Inflammatory macrophage treated with lipopolysaccharide for 1 hour (primary cell): ENCODE results near the gene SPG7.
"Not testable (repeated sequence)": the region's sequence is repeated elsewhere in the genome, so short reads cannot be mapped to it uniquely, and the experiment has no call there.

Source experiments
- DNase-seq, 2 donors: peaks; one replicate each; pipeline ENCODE4 v3.0.0-alpha.2; 2020 to 2022

The SPG7 gene

DNA sequence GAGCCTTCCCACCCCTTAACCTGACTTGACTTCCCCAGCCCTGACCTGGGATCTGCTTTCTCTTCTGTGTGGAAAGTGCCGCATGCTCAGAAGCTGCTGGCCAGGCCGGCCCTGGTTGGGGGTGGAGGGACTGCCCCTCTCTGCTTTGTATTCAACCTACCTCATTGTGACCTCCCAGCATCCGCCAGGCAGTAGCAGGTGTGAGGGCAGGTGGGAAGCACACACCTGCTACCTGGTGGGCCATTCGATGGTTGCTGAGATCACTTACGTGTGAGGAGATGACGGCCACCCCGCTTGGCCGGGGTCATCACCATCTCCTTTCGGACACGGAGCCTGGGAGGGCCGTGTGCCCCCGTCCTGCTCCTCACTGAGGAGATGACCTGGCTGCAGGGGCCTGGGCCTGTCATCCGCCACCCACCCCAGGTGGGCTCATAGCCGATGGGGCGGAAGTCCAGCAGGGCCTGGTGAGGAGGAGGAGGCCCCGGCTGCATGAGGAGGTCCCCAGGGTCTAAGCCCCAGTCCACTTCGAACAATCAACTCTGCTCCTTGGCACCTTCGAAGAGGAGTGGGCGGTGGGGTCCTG lies 74.5 kb downstream of the SPG7 start:
- no peak for DNase-seq

DNA sequence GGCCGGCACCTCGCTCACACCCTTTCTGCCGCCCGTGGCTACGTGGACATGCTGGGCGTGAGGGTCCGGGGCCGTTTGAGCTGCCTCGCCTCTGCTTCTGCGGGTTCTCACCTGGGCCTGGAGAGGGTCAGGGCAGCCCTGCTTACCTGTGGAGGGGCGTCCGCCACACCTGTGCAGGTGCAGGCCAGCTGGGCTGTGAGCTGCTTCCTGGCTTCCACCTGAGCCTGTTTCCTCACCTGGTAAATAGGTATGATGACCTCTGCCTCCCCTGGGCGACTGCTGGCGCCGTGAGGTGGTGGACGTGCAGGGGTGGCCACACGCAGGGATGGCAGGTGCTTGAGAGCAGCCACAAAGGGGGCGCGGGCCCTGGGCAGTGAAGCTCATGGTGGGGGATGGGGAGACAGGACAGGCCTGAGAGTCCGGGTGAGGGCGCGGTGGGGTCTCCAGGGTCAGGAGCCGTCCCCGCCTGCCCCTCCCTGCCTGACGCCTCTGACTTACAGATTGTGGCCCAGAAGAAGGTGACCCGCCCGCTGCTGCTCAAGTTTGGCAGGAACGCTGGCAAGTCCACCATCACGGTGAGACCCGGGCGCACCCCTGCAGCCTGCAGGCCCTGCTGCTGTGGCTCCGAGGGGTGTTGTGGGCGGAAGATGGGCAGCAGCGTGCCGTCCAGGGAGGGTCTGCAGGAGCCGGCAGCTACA lies 75.1 kb downstream of the SPG7 start:
- DNase-seq, result no peak

DNA sequence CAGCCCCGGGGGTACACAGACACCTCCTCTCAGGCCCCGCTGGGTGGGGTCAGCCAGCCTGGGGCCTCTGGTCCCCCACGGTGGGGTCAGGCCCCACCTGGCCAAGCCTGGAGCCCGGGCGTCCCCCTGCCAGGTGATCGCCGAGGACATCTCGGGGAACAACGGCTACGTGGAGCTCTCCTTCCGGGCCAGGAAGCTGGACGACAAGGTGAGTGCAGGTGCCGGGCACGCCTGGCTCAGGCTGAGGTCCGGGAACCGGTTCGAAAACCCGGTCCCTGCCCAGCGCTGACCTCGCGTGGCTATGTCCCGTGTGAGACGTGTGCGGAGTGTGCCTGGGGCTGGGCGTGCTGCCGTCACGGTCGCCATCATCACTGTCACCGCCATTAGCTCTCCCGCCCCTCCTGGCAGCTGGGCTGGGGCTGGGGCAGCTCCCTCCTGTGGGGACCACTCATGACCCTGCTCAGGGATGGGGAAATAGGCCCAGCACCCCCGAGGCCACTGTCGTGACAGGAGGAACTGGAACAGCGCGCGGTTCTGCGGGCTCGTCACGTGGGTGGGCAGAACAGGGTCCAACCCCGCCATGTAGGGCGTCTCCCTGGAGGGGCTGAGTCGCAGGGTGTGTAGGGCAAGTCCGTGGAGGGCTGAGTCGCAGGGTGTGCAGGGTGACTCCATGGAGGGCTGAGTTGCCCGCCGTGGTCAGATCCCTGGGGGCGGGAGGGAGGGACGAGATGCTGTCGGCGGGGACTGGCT lies 75.9 kb downstream of the SPG7 start:
- no peak for DNase-seq

DNA sequence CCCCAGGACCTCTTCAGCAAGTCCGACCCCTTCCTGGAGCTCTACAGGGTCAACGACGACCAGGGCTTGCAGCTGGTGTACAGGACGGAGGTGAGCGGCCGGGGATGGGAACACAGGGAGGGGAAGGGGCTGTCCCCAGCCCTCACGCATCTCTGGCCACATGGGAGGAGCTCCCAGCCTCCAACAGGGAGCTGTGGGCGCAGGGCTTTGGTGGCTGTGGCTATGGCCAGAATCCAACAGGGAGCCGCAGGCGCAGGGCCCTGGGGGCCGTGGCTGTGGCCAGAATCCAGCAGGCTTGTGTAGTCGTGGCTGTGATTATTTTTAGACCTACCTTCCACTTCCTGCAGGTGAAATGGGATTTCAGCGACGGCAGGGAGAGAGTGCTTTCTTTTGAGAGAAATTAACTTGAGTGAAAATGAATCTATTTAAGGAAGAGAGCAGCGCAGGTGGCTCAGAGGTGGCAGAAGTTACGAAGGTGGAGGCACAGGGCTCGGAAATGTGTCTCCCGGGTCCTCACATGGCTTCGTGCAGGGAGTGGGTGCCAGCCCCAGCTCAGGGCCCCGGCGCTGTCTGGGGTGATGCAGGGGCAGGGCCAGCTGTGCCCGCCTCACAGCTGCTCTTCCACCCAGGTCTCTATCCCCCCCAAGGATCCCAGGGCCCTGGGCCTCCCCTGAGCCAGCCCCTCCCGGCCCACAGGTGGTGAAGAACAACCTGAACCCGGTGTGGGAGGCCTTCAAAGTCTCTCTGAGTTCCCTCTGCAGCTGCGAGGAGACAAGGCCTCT lies 76.8 kb downstream of the SPG7 start:
- DNase-seq, result no peak

DNA sequence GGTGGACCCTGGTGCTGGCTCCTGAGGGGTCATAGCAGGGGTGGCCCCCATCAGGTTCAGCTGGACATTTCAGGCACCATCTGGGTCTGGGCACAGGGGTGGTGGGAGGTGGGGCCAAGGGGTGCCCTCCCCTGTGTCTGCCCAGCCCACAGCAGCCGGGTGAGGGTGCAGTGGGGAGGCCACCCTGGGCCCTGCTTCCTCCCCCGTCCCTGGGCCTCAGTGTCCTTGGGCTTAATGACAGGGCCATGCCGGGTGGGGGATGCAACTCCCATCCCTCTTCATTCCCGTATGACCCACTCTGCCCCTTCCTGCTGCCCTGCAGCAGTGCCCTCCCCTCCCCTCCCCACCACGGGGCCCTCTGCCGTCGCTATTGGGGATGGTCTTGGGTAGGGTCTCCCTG lies 78.0 kb downstream of the SPG7 start:
- DNase-seq, result no peak

DNA sequence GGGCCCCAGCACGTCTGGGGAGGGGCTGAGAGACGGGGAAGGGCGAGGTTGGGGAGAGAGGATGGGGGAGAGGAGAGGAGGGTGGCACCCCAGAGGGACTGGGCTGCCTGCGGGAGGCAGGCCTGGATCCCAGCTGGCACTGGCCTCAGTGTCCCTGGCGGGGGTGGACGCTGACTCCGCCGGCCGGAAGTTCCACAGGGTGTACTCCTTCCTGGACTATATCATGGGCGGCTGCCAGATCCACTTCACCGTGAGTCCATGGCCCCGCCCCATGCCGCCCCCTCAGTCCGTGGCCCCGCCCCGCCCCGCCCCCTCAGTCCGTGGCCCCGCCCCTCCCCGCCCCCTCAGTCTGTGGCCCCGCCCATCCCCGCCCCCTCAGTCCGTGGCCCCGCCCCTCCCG lies 78.7 kb downstream of the SPG7 start:
- DNase-seq, result no peak

DNA sequence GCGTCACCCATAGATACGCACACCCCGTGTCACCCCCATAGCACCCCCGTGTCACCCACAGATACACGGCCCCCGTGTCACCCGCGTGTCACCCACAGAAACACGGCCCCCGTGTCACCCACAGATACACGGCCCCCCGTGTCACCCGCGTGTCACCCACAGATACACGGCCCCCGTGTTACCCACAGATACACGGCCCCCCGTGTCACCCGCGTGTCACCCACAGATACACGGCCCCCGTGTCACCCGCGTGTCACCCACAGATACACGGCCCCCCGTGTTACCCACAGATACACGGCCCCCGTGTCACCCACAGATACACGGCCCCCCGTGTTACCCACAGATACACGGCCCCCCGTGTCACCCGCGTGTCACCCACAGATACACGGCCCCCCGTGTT lies 79.5 kb downstream of the SPG7 start:
- DNase-seq, result not testable (repeated sequence)

DNA sequence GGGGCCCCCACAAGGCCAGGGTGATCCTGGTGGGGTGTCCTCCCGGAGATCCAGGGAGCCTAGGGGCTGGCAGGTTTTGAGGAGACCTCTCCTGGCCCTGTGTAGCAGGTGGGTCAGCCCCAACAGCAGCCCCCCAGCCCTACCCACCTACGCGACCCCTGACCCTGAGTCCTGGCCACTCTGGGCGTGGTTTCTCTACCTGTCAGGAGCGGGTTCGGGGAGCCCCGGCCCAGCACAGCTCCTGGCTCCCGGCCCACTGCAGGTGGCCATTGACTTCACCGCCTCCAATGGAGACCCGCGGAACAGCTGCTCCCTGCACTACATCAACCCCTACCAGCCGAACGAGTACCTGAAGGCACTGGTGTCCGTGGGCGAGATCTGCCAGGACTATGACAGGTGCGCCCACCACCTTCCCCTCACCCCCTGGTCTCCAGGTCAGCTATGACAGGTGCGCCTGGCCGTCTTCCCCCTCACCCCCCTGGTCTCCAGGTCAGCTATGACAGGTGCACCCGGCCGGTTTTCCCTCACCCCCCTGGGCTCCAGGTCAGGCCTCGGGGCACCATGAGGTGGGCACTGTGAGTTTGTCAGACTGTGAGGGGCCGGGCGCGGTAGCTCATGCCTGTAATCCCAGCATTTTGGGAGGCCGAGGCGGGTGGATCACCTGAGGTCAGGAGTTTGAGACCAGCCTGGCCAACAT lies 80.4 kb downstream of the SPG7 start:
- DNase-seq, result no peak

DNA sequence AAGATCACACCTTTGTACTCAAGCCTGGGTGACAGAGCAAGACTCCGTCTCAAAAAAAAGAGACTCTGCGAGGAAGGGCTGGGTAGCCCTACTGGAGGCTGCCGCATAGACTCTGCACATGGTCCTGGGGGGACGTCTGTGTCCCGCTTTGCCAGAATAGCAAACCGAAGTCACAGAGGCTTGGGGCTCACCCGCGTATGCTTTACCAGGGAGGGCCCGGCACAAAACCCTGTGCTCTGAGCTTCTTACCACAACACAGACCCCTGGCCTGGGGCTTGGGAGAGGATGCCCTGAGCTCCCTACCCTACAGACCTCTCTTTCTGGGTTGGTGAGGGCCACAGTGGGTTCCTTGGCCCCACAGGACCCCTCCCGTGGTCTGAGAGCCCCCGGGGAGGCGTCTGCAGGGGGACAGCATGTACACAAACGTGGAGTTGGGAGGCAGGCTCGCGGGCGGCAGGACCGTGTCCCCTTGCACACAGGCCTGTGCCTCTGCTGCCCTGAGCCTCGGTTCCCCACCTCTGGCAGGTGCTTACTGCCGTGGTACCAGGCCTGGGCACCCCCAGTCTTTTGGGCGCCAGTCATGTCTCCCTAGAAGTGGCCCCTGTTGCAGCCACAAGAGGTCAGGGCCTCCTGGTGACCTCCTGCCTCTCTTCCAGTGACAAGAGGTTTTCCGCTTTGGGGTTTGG lies 81.2 kb downstream of the SPG7 start:
- no peak for DNase-seq

DNA sequence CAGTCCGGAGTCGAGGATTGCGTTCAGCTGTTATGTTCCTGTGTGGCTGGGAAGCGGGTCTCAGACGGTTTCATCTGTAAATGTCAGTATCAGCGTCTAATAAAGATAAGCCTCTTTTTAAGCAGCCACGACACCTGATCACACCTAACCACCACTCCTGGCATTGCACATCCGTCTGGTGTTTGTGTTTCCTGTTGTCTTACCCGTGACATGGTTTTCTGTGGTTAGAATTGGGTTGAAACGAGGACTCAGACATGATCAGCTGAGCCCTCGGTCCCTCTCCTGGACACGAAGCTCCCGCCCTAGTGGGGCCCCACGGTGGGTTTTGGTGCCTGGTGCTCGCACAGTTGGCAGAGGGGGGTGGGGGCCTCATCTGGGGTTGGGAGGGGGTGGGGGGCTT lies 85.6 kb downstream of the SPG7 start:
- DNase-seq, result no peak

DNA sequence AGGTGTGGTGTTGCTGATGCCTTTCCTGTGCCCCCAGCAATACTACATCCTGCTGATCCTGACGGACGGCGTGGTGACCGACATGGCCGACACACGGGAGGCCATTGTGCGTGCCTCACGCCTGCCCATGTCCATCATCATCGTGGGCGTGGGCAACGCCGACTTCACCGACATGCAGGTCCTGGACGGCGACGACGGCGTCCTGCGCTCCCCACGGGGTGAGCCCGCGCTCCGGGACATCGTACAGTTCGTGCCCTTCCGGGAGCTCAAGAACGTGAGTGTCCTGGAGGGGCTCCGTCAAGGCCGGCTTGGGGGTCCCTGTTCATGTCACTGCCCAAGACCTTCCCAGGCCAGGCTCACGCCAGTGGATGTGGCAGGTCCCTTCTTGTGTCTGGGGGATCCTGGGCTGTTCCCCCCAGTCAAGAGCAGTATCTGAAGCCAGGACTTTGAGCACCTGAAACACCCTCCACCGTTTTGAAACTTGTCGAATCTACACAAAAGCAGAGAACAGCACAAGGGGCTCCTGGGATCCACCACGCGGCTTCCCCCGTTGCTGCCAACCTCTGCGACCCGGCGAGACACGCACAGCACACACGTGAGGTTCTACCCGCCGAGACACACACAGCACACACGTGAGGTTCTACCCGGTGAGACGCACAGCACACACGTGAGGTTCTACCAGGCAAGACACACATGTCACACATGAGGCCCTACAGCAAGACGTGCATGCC lies 87.3 kb downstream of the SPG7 start:
- no peak for DNase-seq

DNA sequence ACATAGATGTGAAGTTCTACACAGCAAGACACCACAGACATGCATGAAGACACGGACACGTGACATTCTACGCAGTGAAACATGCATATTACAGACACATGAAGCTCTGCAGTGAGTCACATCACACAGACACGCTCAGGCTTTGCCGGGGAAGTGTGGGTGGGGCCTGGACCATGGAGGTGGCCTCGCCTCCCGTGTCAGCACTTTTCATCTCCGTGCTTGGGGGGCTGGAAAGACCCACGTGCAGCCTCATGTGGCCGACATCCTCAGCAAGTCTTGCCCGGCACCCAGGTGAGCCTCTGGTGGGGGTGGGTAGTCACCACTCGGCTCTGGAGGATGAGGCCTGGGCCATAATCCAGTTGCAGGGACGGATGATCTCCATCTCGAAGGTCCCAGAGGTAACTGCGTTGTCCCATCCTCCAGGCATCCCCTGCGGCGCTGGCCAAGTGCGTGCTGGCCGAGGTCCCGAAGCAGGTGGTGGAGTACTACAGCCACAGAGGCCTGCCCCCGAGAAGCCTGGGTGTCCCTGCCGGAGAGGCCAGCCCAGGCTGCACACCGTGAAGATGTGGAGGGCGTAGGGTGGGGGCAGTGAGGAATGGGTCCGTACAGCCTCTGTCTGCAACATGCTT lies 88.0 kb downstream of the SPG7 start:
- DNase-seq, result no peak

DNA sequence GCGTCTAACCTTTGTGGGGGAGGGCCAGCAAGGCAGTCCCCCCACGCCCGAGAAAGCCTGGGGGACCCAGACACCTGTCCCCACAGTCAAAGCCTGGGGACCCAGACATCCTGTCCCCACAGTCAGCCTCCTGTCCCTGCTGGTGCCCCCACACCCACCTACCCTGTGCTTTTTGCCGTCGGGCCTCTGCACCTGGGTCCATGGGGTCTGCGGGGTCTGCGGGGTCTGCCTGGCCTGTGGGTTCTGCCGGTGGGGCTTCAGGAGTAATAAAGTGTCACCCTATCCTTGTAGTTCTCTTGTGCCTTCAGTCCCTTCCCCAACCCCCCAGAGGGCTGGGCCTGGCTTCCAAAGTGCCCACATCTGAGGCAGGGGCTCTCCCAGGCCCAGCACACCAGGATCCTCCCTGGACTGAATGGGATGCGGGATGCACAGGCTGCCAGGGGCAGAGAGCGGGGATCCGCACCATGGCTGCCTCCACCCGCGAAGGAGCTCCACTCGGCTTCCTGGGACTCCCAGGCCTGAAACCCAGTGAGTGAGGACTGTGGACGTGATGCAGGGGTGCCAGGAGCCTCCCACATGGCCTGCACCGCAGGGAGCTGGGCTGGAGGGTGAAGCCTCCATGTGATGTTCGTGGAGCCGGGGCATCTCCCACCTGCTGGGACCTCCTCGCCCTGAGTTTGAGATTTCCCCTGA lies 88.9 kb downstream of the SPG7 start:
- no peak for DNase-seq

DNA sequence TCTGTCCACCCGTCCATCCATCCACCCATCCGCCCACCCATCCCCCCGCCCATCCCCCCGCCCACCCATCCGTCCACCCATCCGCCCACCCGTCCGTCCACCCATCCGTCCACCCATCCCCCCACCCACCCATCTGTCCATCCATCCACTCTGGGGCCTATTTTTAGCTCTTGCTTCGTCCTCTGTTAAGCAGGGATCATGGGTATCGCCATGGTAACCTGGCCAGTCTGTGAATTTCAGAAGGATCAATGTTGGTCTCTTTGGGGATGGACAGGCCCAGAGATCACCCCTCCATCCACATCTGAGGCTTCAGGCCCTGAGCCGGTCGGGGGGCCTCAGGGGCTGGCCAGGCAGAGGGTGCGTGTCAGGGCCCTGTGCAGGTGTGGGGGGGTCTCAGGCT lies 90.0 kb downstream of the SPG7 start:
- DNase-seq, result peak in 1 of 2 donors; percentile 22

DNA sequence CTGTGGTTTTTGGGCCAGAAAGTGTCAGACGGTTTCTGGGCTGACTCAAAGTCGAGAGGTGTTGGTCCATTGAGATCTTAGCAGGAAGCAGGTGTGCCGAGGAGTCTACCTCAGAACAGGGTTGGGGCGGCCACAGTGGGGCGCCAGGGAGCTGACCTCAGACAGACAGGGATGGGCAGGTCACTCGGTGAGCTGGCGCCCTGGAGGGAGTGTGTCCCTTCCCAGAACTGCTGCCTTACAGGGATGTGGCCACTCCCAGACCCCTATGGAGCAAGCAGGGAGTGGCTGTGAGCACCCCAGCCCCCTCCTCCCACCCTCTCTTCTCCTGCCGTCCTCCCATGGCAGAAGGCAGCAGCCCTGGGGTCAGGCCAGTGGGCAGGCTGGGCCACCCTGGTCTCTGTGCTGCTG lies 91.3 kb downstream of the SPG7 start:
- no peak for DNase-seq

DNA sequence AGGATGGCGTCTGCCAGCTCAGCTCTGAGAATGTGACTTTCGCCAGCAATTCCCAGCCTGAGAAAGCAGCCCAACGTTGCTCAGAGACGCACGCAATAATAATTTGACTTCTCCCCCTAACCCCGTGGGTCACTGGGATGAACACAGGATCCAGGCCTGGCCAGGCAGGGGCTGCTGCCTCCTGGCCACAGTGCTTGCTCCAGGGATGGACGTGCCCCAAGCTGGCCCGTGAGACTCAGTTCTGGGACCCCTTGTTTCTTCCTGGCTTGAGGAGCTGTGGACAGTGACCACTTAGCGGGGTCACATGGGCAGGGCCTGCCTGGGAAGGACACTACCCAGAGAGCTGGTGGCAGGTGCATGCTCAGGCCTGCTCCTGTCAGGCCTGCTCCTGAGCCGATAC lies 91.7 kb downstream of the SPG7 start:
- DNase-seq, result no peak

DNA sequence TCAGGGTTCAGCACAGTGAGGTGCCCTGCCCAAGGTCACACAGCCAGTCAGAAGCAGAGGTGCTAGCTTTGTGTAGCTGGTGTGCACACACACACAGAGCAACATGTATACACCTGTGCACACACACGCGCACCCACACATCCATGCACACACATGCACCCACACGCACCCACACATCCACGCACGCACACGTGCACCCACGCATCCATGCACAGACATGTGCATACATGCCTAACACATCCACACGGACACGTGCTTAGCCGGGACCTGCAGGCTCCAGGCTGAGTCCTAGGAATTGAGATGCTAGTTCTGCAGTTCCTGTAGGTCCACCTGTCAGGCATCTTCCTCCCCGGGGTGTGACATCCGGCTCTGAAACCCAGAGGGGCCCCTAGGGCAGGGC lies 92.2 kb downstream of the SPG7 start:
- DNase-seq, result no peak

DNA sequence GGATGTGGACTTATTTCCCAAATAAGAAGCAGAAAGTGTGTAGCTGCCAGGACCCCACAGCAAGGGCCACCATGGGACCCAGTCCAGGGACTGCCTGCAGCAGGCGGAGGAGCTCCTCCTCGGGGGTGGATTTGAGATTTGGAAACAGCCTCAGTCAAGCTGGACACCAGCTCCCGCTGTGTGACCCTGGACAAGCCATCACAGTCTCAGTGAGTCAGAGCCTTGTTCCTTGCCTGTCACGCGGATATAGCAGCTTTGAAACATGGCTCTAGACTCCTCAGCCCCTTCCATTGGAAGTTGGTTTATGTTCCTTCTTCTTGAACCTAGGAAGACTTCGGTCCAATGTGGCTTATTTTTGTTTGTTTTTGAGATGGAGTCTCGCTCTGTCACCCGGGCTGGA lies 92.8 kb downstream of the SPG7 start:
- DNase-seq, result peak in 1 of 2 donors; percentile 31

DNA sequence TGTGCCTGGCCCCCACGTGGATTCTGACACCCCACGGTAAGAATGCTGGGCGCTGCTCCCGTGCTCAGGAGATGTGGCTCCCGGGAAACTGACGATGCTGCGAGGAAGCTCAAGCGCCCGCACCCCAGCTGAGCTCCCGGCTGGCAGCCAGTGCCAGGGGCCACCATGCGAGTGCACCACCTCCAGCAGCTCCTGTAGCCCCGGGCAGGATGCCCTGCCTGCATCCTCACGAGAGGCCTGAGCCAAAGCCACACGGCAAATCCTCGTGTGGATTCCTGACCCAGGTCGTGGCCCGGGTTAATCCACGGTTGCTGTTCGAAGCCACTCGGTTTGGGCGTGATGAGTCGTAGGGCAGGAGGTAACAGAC lies 93.7 kb downstream of the SPG7 start:
- no peak for DNase-seq

DNA sequence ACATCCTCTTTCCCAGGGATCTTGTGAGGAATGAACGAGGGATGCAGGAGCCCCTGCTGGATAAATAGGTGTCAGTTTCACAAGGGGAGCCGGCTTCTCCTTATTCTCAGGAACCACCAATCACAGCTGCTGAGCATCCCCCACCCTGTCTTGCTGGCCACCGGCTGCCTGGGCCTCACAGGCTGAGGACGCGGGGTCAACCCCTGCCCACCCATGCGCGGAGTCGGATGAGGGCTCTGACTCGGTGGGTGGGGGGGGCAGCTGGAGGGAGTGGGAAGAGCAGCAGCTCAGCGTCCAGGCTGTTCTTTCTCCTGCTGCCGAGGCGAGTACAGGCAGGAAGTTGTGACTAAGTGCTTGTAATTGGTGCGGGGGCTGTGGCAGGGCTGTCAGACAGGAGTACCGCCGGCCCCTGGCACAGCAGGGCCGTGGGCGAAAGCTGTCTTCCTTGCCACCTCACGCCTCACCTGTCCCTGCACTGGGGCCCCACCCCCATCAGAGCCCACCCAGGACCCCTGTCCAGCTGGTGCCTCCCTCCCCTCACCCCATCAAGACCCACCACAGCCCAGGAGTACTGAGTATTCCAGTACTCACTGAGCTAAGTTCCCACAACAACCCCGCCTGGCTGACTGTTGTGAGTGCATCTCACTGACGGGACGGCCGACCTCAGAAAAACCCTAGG lies 94.2 kb downstream of the SPG7 start:
- peak; percentile 67 to 71 for DNase-seq
